Measurements from ENCODE around the gene LCP2.

The LCP2 gene

GRCh38 chr5:170297589-170298462 is at the start of gene LCP2:
Gene LCP2 (minus strand): TSS chr5:170297777. CDS start chr5:170297611, 166 bp downstream.
- H3K27ac Mint-ChIP-seq: peak within 1 kb of the TSS; percentile 92
- peak within 1 kb of the TSS; percentile 89 to 93 for H3K4me3 Mint-ChIP-seq
- no peak for DNase-seq

GRCh38 chr5:170347022-170347567 is 49.5 kb upstream of the LCP2 start:
- Mint-ChIP-seq H3K4me3 (no peak overlapping the region), H3K4me1 (no peaks in the 10 kb centered on the region), H3K27me3 (peaks cover 32 to 40% of the 10 kb centered on the region in 2 donors), H3K9me3 (no peaks in the 10 kb centered on the region), H3K27ac (no peak overlapping the region), H3K36me3 (no peaks in the 10 kb centered on the region)
- no peak for DNase-seq
- ATAC-seq (replicated peaks): no peak

More at GRCh38 chr5:170297589-170298462, at the start of gene LCP2:
- peaks cover 0 to 8% of the 10 kb centered on the region in 2 donors for H3K36me3 Mint-ChIP-seq
- peak; percentile 19 to 35 for ATAC-seq (replicated peaks)
- peaks cover 0 to 5% of the 10 kb centered on the region in 2 donors for H3K27me3 Mint-ChIP-seq
- peaks cover 59 to 80% of the 10 kb centered on the region in 2 donors for H3K4me1 Mint-ChIP-seq
- H3K9me3 Mint-ChIP-seq: no peaks in the 10 kb centered on the region

- Mint-ChIP-seq H3K27ac (no peak overlapping the region), H3K9me3 (no peaks in the 10 kb centered on the region), H3K36me3 (no peaks in the 10 kb centered on the region), H3K4me1 (no peaks in the 10 kb centered on the region), H3K4me3 (no peak overlapping the region), H3K27me3 (peaks cover 28 to 33% of the 10 kb centered on the region in 2 donors)
- DNase-seq (no peak), ATAC-seq (replicated peaks) (no peak)
Measured at GRCh38 chr5:170345971-170346370, 48.4 kb upstream of the LCP2 start.

GRCh38 chr5:170343177-170343576 is 45.6 kb upstream of the LCP2 start:
- no peaks in the 10 kb centered on the region for H3K36me3 Mint-ChIP-seq
- DNase-seq (no peak), ATAC-seq (replicated peaks) (no peak)
- H3K27ac Mint-ChIP-seq: no peak overlapping the region
- peaks cover 16 to 20% of the 10 kb centered on the region in 2 donors for H3K4me1 Mint-ChIP-seq
- H3K4me3 Mint-ChIP-seq: no peak overlapping the region
- no peaks in the 10 kb centered on the region for H3K9me3 Mint-ChIP-seq
- H3K27me3 Mint-ChIP-seq: peaks cover 13 to 16% of the 10 kb centered on the region in 2 donors

GRCh38 chr5:170342153-170342725 is 44.7 kb upstream of the LCP2 start:
- H3K4me3 Mint-ChIP-seq: no peak overlapping the region
- peaks cover 16 to 21% of the 10 kb centered on the region in 2 donors for H3K4me1 Mint-ChIP-seq
- H3K27me3 Mint-ChIP-seq: peaks cover 3 to 9% of the 10 kb centered on the region in 2 donors
- no peaks in the 10 kb centered on the region for H3K9me3 Mint-ChIP-seq
- H3K27ac Mint-ChIP-seq: no peak overlapping the region
- no peaks in the 10 kb centered on the region for H3K36me3 Mint-ChIP-seq
- ATAC-seq (replicated peaks) (no peak), DNase-seq (no peak)

- peaks cover 19 to 27% of the 10 kb centered on the region in 2 donors for H3K4me1 Mint-ChIP-seq
- H3K27me3 Mint-ChIP-seq: peaks cover 0 to 9% of the 10 kb centered on the region in 2 donors
- DNase-seq (no peak), ATAC-seq (replicated peaks) (no peak)
- no peaks in the 10 kb centered on the region for H3K36me3 Mint-ChIP-seq
- H3K27ac Mint-ChIP-seq: no peak overlapping the region
- H3K9me3 Mint-ChIP-seq: no peaks in the 10 kb centered on the region
- H3K4me3 Mint-ChIP-seq: no peak overlapping the region
Measured at GRCh38 chr5:170341545-170341944, 44.0 kb upstream of the LCP2 start.

GRCh38 chr5:170339780-170340167 is 42.2 kb upstream of the LCP2 start:
- ATAC-seq (replicated peaks) (peak; percentile 50 to 58), DNase-seq (no peak)
- Mint-ChIP-seq H3K27me3 (peaks cover 0 to 4% of the 10 kb centered on the region in 2 donors), H3K27ac (no peak overlapping the region), H3K4me3 (no peak overlapping the region), H3K36me3 (no peaks in the 10 kb centered on the region), H3K4me1 (peaks cover 22 to 43% of the 10 kb centered on the region in 2 donors), H3K9me3 (no peaks in the 10 kb centered on the region)

GRCh38 chr5:170338933-170339779 is 41.6 kb upstream of the LCP2 start:
- Mint-ChIP-seq H3K36me3 (no peaks in the 10 kb centered on the region), H3K27ac (peak overlapping the region; percentile 68), H3K9me3 (no peaks in the 10 kb centered on the region), H3K4me3 (peak overlapping the region in 1 of 2 donors; percentile 53), H3K4me1 (peaks cover 28 to 49% of the 10 kb centered on the region in 2 donors), H3K27me3 (no peaks in the 10 kb centered on the region)
- ATAC-seq (replicated peaks): peak; percentile 89 to 90
- DNase-seq: peak; percentile 55

- H3K27ac Mint-ChIP-seq: no peak overlapping the region
Measured at GRCh38 chr5:170338291-170338690, 40.7 kb upstream of the LCP2 start.

GRCh38 chr5:170337045-170337733 is 39.6 kb upstream of the LCP2 start:
- H3K27me3 Mint-ChIP-seq: no peaks in the 10 kb centered on the region
- no peaks in the 10 kb centered on the region for H3K9me3 Mint-ChIP-seq
- no peak overlapping the region for H3K27ac Mint-ChIP-seq
- H3K4me3 Mint-ChIP-seq: no peak overlapping the region
- DNase-seq (no peak), ATAC-seq (replicated peaks) (no peak)
- H3K36me3 Mint-ChIP-seq: no peaks in the 10 kb centered on the region
- H3K4me1 Mint-ChIP-seq: peaks cover 41 to 50% of the 10 kb centered on the region in 2 donors

More at GRCh38 chr5:170338291-170338690, 40.7 kb upstream of the LCP2 start:
- no peaks in the 10 kb centered on the region for H3K27me3 Mint-ChIP-seq
- H3K9me3 Mint-ChIP-seq: no peaks in the 10 kb centered on the region
- no peak for DNase-seq
- peaks cover 34 to 50% of the 10 kb centered on the region in 2 donors for H3K4me1 Mint-ChIP-seq
- no peaks in the 10 kb centered on the region for H3K36me3 Mint-ChIP-seq
- ATAC-seq (replicated peaks): no peak
- H3K4me3 Mint-ChIP-seq: no peak overlapping the region

GRCh38 chr5:170336065-170336464 is 38.5 kb upstream of the LCP2 start:
- no peaks in the 10 kb centered on the region for H3K36me3 Mint-ChIP-seq
- no peaks in the 10 kb centered on the region for H3K9me3 Mint-ChIP-seq
- no peaks in the 10 kb centered on the region for H3K27me3 Mint-ChIP-seq
- ATAC-seq (replicated peaks) (no peak), DNase-seq (no peak)
- H3K4me1 Mint-ChIP-seq: peaks cover 50 to 51% of the 10 kb centered on the region in 2 donors
- no peak overlapping the region for H3K27ac Mint-ChIP-seq
- H3K4me3 Mint-ChIP-seq: no peak overlapping the region

GRCh38 chr5:170334626-170335025 is 37.0 kb upstream of the LCP2 start:
- DNase-seq (no peak), ATAC-seq (replicated peaks) (no peak)
- no peaks in the 10 kb centered on the region for H3K9me3 Mint-ChIP-seq
- H3K36me3 Mint-ChIP-seq: no peaks in the 10 kb centered on the region
- no peak overlapping the region for H3K4me3 Mint-ChIP-seq
- H3K27me3 Mint-ChIP-seq: no peaks in the 10 kb centered on the region
- H3K4me1 Mint-ChIP-seq: peaks cover 44 to 51% of the 10 kb centered on the region in 2 donors
- H3K27ac Mint-ChIP-seq: peak overlapping the region; percentile 53

GRCh38 chr5:170333161-170333910 is 35.8 kb upstream of the LCP2 start:
- peaks cover 31 to 40% of the 10 kb centered on the region in 2 donors for H3K4me1 Mint-ChIP-seq
- no peaks in the 10 kb centered on the region for H3K27me3 Mint-ChIP-seq
- peak overlapping the region; percentile 77 for H3K27ac Mint-ChIP-seq
- DNase-seq (peak; percentile 58), ATAC-seq (replicated peaks) (peak; percentile 58 to 67)
- no peaks in the 10 kb centered on the region for H3K36me3 Mint-ChIP-seq
- H3K9me3 Mint-ChIP-seq: no peaks in the 10 kb centered on the region
- H3K4me3 Mint-ChIP-seq: peak overlapping the region; percentile 57 to 60
